Astrocyte of the cerebellum (primary cell): Measurements from ENCODE around the gene C9orf43.
"Not testable (repeated sequence)": the region's sequence is repeated elsewhere in the genome, so short reads cannot be mapped to it uniquely, and the experiment has no call there.

Source experiments
- DNase-seq: peaks from one replicate; pipeline ENCODE4 v3.0.0-alpha.2; 2011; ENCODE audit warnings: low read depth
- H3K4me3 ChIP-seq: 2 replicates; pipeline ENCODE4 v1.5.1; 2011; ENCODE audit warnings: mild to moderate bottlenecking, low read depth, low read length, moderate library complexity
- CTCF ChIP-seq: IDR thresholded peaks from 2 replicates; pipeline ENCODE4 v1.5.1; 2012; ENCODE audit warnings: low read length, low read depth, moderate library complexity, mild to moderate bottlenecking; ENCODE audit errors: missing control alignments
- in situ Hi-C: cut with HindIII; loops from 2 replicates; pipeline ENCODE4 v1.10.0; 2017; ENCODE audit warnings: low sequenced_read_pairs

C9orf43 gene

GRCh38 chr9:113436728-113437515 lies 26.4 kb downstream of the C9orf43 start:
- in situ Hi-C loops, result no loop called here
- TF ChIP-seq CTCF, result no peak
- DNase-seq, result peak; percentile 11

GRCh38 chr9:113437716-113438115 lies 27.2 kb downstream of the C9orf43 start:
- H3K4me3 ChIP-seq, in situ Hi-C loops, DNase-seq: not testable (repeated sequence)

More at GRCh38 chr9:113436728-113437515, 26.4 kb downstream of the C9orf43 start:
- H3K4me3 ChIP-seq, result no peak overlapping the region

GRCh38 chr9:113444736-113445135 lies 34.2 kb downstream of the C9orf43 start:
- H3K4me3 ChIP-seq, result no peak overlapping the region
- in situ Hi-C loops, result loop anchor here (5.0 kb wide), 1 partner anchor 143 kb away; no protein-coding TSS in a partner anchor
- no peak for DNase-seq
- TF ChIP-seq CTCF, result no peak

DNA sequence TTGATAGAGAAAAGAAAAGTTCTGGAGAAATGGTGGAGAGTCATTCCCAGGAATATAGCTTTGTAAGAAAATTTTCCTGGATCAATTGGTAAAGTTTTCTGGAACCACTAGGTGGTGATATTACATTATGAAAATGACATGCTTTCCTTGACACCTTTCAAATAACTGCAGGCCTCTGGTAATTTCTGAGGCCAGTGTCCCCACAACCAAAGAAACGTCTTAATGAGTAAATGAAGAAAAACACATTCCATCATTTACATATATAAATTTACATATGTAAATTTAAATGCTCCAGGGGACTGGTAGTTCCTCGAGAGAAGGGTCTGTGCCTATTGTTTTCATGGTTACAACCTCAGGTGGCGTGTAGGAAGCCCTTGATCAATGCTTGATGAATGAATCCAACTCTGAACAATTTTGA lies 35.8 kb downstream of the C9orf43 start:
- DNase-seq, result peak; percentile 33
- in situ Hi-C loops, result loop anchor here (5.0 kb wide), 1 partner anchor 141 kb away; no protein-coding TSS in a partner anchor
- TF ChIP-seq CTCF, result peak; percentile 38
- no peak overlapping the region for H3K4me3 ChIP-seq

GRCh38 chr9:113449376-113449775 lies 38.8 kb downstream of the C9orf43 start:
- DNase-seq, result no peak
- in situ Hi-C loops, result loop anchor here (5.0 kb wide), 1 partner anchor 138 kb away; no protein-coding TSS in a partner anchor
- H3K4me3 ChIP-seq, result no peak overlapping the region
- TF ChIP-seq CTCF, result no peak

DNA sequence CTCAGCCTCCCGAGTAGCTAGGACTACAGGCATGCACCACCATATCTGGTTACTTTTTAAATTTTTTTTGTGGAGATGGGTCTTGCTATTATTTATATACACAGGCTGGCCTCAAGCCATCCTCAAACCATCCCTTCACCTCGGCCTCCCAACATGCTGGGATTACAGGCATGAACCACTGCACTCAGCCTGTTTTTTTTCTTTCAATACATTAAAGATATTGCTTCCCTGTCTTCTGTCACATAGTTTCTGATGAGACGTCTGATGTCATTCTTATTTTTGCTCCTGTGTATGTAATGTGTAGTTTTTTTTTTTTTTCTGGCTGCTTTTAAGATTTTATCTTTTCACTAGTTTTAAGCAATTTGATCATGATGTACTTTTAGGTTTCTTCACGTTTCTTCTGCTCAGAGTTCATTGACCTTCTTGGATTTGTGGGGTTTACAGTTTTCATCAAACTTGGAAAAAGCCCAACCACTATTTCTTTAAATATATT lies 41.6 kb downstream of the C9orf43 start:
- no peak for DNase-seq
- in situ Hi-C loops, result no loop called here
- no peak for TF ChIP-seq CTCF
- no peak overlapping the region for H3K4me3 ChIP-seq
